Chondrocyte (in vitro differentiated cells): ENCODE results near the gene KCNT1. TPM values are rescaled to one million over a fixed set of nuclear protein-coding genes. Genes with fewer than 3 reads are reported as not detected.

Experiments
- DNase-seq: peaks from one replicate; pipeline ENCODE4 v3.0.0; 2021; ENCODE audit warnings: mixed read lengths, low spot score
- H3K27ac Mint-ChIP-seq: one replicate; pipeline ENCODE4 v1.8.0; 2021; ENCODE audit warnings: mild to moderate bottlenecking, moderate library complexity, mixed read lengths; ENCODE audit not compliant: unreplicated experiment
- H3K27me3 Mint-ChIP-seq: 2 replicates; pipeline ENCODE4 v1.8.0; 2021; ENCODE audit warnings: low read depth, mixed read lengths
- H3K36me3 Mint-ChIP-seq: 2 replicates; pipeline ENCODE4 v1.8.0; 2021; ENCODE audit warnings: low read depth, mixed read lengths
- H3K4me1 Mint-ChIP-seq: 2 replicates; pipeline ENCODE4 v1.8.0; 2021; ENCODE audit warnings: low read depth, mild to moderate bottlenecking, mixed read lengths
- H3K4me3 Mint-ChIP-seq: one replicate; pipeline ENCODE4 v1.8.0; 2021; ENCODE audit warnings: mild to moderate bottlenecking, moderate library complexity, mixed read lengths; ENCODE audit not compliant: unreplicated experiment
- H3K9me3 Mint-ChIP-seq: 2 replicates; pipeline ENCODE4 v1.8.0; 2021; ENCODE audit warnings: low read depth, mixed read lengths
- CTCF ChIP-seq: fragments of 200-600 bp; sonication (generic); IDR thresholded peaks from 2 replicates; pipeline ENCODE4 v1.5.0; 2021; ENCODE audit warnings: antibody characterized with exemption, mild to moderate bottlenecking, moderate library complexity
- total RNA-seq: library from RNA; stranded (reverse); gene quantifications from 3 replicates; pipeline ENCODE4 v1.2.1, GENCODE V29; 2021

The KCNT1 gene
- total RNA-seq, 1 donor from 2014 or later = not detected

- Mint-ChIP-seq H3K36me3 (no peaks in the 10 kb centered on the region), H3K27ac (no peak overlapping the region), H3K4me1 (no peaks in the 10 kb centered on the region), H3K9me3 (no peaks in the 10 kb centered on the region), H3K4me3 (no peak overlapping the region), H3K27me3 (peaks cover 32% of the 10 kb centered on the region)
- DNase-seq = no peak
- TF ChIP-seq CTCF = no peak
Measured at GRCh38 chr9:135716045-135716444, 14.1 kb downstream of the KCNT1 start.

GRCh38 chr9:135717410-135717809, 15.4 kb downstream of the KCNT1 start:
- H3K27me3 Mint-ChIP-seq = peaks cover 28% of the 10 kb centered on the region
- H3K4me3 Mint-ChIP-seq = no peak overlapping the region
- no peaks in the 10 kb centered on the region for H3K36me3 Mint-ChIP-seq
- H3K9me3 Mint-ChIP-seq = no peaks in the 10 kb centered on the region
- no peak for DNase-seq
- H3K4me1 Mint-ChIP-seq = no peaks in the 10 kb centered on the region
- TF ChIP-seq CTCF = no peak
- no peak overlapping the region for H3K27ac Mint-ChIP-seq

GRCh38 chr9:135718616-135719015, 16.6 kb downstream of the KCNT1 start:
- Mint-ChIP-seq H3K4me1 (no peaks in the 10 kb centered on the region), H3K27me3 (peaks cover 24% of the 10 kb centered on the region), H3K36me3 (no peaks in the 10 kb centered on the region), H3K4me3 (no peak overlapping the region), H3K9me3 (no peaks in the 10 kb centered on the region), H3K27ac (no peak overlapping the region)
- TF ChIP-seq CTCF = no peak
- DNase-seq = no peak

GRCh38 chr9:135719472-135719871, 17.5 kb downstream of the KCNT1 start:
- DNase-seq = no peak
- no peaks in the 10 kb centered on the region for H3K9me3 Mint-ChIP-seq
- no peak overlapping the region for H3K4me3 Mint-ChIP-seq
- H3K4me1 Mint-ChIP-seq = no peaks in the 10 kb centered on the region
- H3K36me3 Mint-ChIP-seq = no peaks in the 10 kb centered on the region
- no peak overlapping the region for H3K27ac Mint-ChIP-seq
- no peak for TF ChIP-seq CTCF
- peaks cover 24% of the 10 kb centered on the region for H3K27me3 Mint-ChIP-seq

GRCh38 chr9:135722365-135722764, 20.4 kb downstream of the KCNT1 start:
- Mint-ChIP-seq H3K4me1 (no peaks in the 10 kb centered on the region), H3K36me3 (peaks cover 2% of the 10 kb centered on the region), H3K9me3 (no peaks in the 10 kb centered on the region), H3K27me3 (peaks cover 6% of the 10 kb centered on the region), H3K4me3 (no peak overlapping the region), H3K27ac (no peak overlapping the region)
- no peak for DNase-seq
- no peak for TF ChIP-seq CTCF
